Activated CD8-positive, alpha-beta T cell treated with anti-CD3 and anti-CD28 coated beads for 36 hours (primary cell): Measurements from ENCODE around the gene FAM98A. TPM values are rescaled to one million over a fixed set of nuclear protein-coding genes. Genes with fewer than 3 reads are reported as not detected.
A peak's percentile ranks its signal among the peaks of the same experiment; 100 is the strongest.

Source experiments
- ATAC-seq: fragments of 200-7000 bp; cut with Tn5 transposase; one replicate; pipeline ENCODE4 v1.10.0; 2021; ENCODE audit warnings: mild to moderate bottlenecking, moderate library complexity
- CTCF ChIA-PET: fragments of 350-600 bp; sonication (Branson Sonifier 250); formaldehyde crosslinking; loops from one replicate; lab custom pipeline; 2021; ENCODE audit warnings: antibody characterized with exemption; lab: Charles Lee
- POLR2A ChIA-PET: fragments of 350-600 bp; sonication (Branson Sonifier 250); formaldehyde crosslinking; loops from one replicate; lab custom pipeline; 2021; ENCODE audit warnings: antibody characterized with exemption; lab: Charles Lee
- DNase-seq: peaks from one replicate; pipeline ENCODE4 v3.0.0-alpha.2; 2020
- H3K27ac Mint-ChIP-seq: one replicate; pipeline ENCODE4 v1.8.0; 2021; ENCODE audit warnings: mild to moderate bottlenecking, mixed read lengths
- H3K27me3 Mint-ChIP-seq: one replicate; pipeline ENCODE4 v1.8.0; 2021; ENCODE audit warnings: mixed read lengths
- H3K36me3 Mint-ChIP-seq: one replicate; pipeline ENCODE4 v1.8.0; 2021; ENCODE audit warnings: low read depth, mixed read lengths
- H3K4me1 Mint-ChIP-seq: one replicate; pipeline ENCODE4 v1.8.0; 2021; ENCODE audit warnings: low read depth, mixed read lengths
- H3K4me3 Mint-ChIP-seq: one replicate; pipeline ENCODE4 v1.8.0; 2021; ENCODE audit warnings: mild to moderate bottlenecking, moderate library complexity, mixed read lengths
- H3K9me3 Mint-ChIP-seq: one replicate; pipeline ENCODE4 v1.8.0; 2021; ENCODE audit warnings: mixed read lengths
- CTCF ChIP-seq: fragments of 200-600 bp; IDR thresholded peaks from one replicate; pipeline ENCODE4 v1.8.0; 2022; ENCODE audit warnings: antibody characterized with exemption, mild to moderate bottlenecking
- intact Hi-C: fragments of 100-400 bp; cut with micrococcal nuclease; formaldehyde crosslinking; loops from one replicate; pipeline ENCODE4 v1.10.0; 2022
- total RNA-seq, 2 experiments: library from RNA; stranded (reverse); gene quantifications; one replicate each; pipeline ENCODE4 v1.2.3, GENCODE V29; 2021

The FAM98A gene
- total RNA-seq, 2 experiments from 2014 or later: 52.3 to 63.0 TPM

DNA sequence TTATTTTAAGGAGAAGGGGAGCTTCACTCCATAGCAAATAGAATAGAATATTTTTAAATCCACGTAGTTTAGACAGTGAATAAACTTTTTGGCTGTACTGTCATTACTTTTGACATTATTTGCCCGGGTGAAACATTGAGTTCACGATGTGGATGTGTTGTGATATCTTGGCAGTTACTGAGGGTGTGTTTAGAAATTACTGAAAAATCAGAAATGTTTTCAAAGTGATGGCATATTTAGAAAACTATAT lies 769 bp upstream of the FAM98A start:
- Mint-ChIP-seq H3K36me3 (peaks cover 6% of the 10 kb centered on the region), H3K27ac (peak overlapping the region; percentile 92), H3K27me3 (no peaks in the 10 kb centered on the region), H3K4me3 (peak overlapping the region; percentile 95), H3K9me3 (no peaks in the 10 kb centered on the region), H3K4me1 (peaks cover 23% of the 10 kb centered on the region)
- ATAC-seq: no peak
- TF ChIP-seq CTCF: no peak
- intact Hi-C loops: no loop called here
- ChIA-PET POLR2A (interaction anchor here (0.6 to 1.8 kb wide), 5 partner anchors 12 to 213 kb away, joined by 3 to 15 read pairs (median 5); partner anchors contain the start of gene RASGRP3), CTCF (interaction anchor here (1.4 to 2.7 kb wide), 3 partner anchors 14 to 124 kb away, joined by 4 to 17 read pairs (median 17); partner anchors contain the start of gene RASGRP3)
- no peak for DNase-seq

GRCh38 chr2:33598561-33599174 lies 431 bp downstream of the FAM98A start:
- Mint-ChIP-seq H3K9me3 (no peaks in the 10 kb centered on the region), H3K4me1 (peaks cover 28% of the 10 kb centered on the region), H3K27me3 (no peaks in the 10 kb centered on the region), H3K27ac (peak overlapping the region; percentile 92), H3K4me3 (peak overlapping the region; percentile 95), H3K36me3 (peaks cover 14% of the 10 kb centered on the region)
- DNase-seq (peak; percentile 79), ATAC-seq (peak; percentile 50)
- ChIA-PET CTCF (interaction anchor here (1.3 to 2.7 kb wide), 4 partner anchors 15 to 197 kb away, joined by 3 to 17 read pairs (median 10); partner anchors contain the start of gene RASGRP3), POLR2A (interaction anchor here (0.7 to 1.8 kb wide), 6 partner anchors 11 to 123 kb away, joined by 3 to 15 read pairs (median 4); partner anchors contain the start of gene RASGRP3)
- intact Hi-C loops: no loop called here
- no peak for TF ChIP-seq CTCF

- ChIA-PET CTCF (interaction anchor here (1.2 kb wide), 1 partner anchor 14 kb away, joined by 5 read pairs; no protein-coding TSS in a partner anchor), POLR2A (no interaction called here)
- no peak for TF ChIP-seq CTCF
- H3K36me3 Mint-ChIP-seq: peaks cover 26% of the 10 kb centered on the region
- ATAC-seq (no peak), DNase-seq (no peak)
- intact Hi-C loops: no loop called here
- H3K27ac Mint-ChIP-seq: no peak overlapping the region
- no peaks in the 10 kb centered on the region for H3K9me3 Mint-ChIP-seq
- peaks cover 33% of the 10 kb centered on the region for H3K4me1 Mint-ChIP-seq
- no peaks in the 10 kb centered on the region for H3K27me3 Mint-ChIP-seq
- H3K4me3 Mint-ChIP-seq: peak overlapping the region; percentile 35
These were observed 2.1 kb downstream of the FAM98A start for GRCh38 chr2:33597026-33597425.

GRCh38 chr2:33595385-33595784 lies 3.7 kb downstream of the FAM98A start:
- H3K27me3 Mint-ChIP-seq: no peaks in the 10 kb centered on the region
- peaks cover 29% of the 10 kb centered on the region for H3K4me1 Mint-ChIP-seq
- ATAC-seq (no peak), DNase-seq (no peak)
- no peak overlapping the region for H3K4me3 Mint-ChIP-seq
- no peaks in the 10 kb centered on the region for H3K9me3 Mint-ChIP-seq
- TF ChIP-seq CTCF: no peak
- peak overlapping the region; percentile 63 for H3K27ac Mint-ChIP-seq
- CTCF ChIA-PET: interaction anchor here (1.1 kb wide), 1 partner anchor 12 kb away, joined by 3 read pairs; no protein-coding TSS in a partner anchor
- peaks cover 32% of the 10 kb centered on the region for H3K36me3 Mint-ChIP-seq
- intact Hi-C loops: no loop called here
- POLR2A ChIA-PET: no interaction called here

DNA sequence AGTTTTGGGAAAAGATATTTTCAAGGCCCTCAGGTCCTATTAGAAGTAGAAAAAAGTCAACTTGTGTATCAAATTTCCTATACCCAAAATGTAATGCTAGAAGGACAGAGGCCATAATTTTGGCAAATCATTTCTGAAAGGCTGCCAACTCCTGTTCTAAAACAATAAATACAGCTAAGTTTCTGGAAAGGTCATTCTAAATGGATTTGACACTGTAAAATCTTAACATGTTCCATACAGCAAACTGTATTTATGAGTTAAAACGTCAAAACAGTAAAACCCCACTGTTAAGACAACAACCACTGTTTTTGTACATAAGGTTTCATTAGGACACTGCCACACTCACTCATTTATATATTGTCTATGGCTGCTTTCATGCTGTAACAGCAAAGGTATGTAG lies 9.7 kb downstream of the FAM98A start:
- TF ChIP-seq CTCF: no peak
- peak overlapping the region; percentile 20 for H3K27ac Mint-ChIP-seq
- intact Hi-C loops: loop anchor here (10.0 kb wide), 1 partner anchor 175 kb away; no protein-coding TSS in a partner anchor
- H3K36me3 Mint-ChIP-seq: peaks cover 39% of the 10 kb centered on the region
- no peak for ATAC-seq
- CTCF ChIA-PET: no interaction called here
- DNase-seq: no peak
- H3K4me1 Mint-ChIP-seq: peaks cover 8% of the 10 kb centered on the region
- no peaks in the 10 kb centered on the region for H3K27me3 Mint-ChIP-seq
- no peak overlapping the region for H3K4me3 Mint-ChIP-seq
- POLR2A ChIA-PET: no interaction called here
- no peaks in the 10 kb centered on the region for H3K9me3 Mint-ChIP-seq
